A549 (cell line): ENCODE data around the gene MAPK13. TPM values are rescaled to one million over a fixed set of nuclear protein-coding genes. Genes with fewer than 3 reads are reported as not detected.

ENCODE experiments used
- ATAC-seq, 2 experiments: fragments of 200-7000 bp in 1 of 2; fragments of >200 bp in 1 of 2; cut with Nextera tagmentation in 1 of 2; cut with Tn5 transposase in 1 of 2; 3 replicates each; pipeline versions ENCODE4 v1.8.0 to v1.9.1; 2018 to 2020; ENCODE audit warnings: mild to moderate bottlenecking in 1 of 2, moderate library complexity in 1 of 2
- CTCF ChIA-PET: fragments of 300-600 bp; sonication (Branson Sonifier 250); formaldehyde crosslinking; extraction: SDS; loops from one replicate; lab custom pipeline; 2021; ENCODE audit warnings: antibody characterized with exemption, inconsistent platforms; lab: Yijun Ruan, JAX
- POLR2A ChIA-PET: fragments of 350-600 bp; formaldehyde crosslinking; extraction: SDS; loops from one replicate; lab custom pipeline; 2021; ENCODE audit warnings: antibody characterized with exemption, inconsistent platforms; lab: Yijun Ruan, JAX
- DNase-seq, 2 experiments: peaks; one replicate each; pipeline versions ENCODE4 v3.0.0 to v3.0.0-alpha.2; 2011 to 2016; ENCODE audit warnings: low read depth in 1 of 2, low spot score in 1 of 2
- FAIRE-seq: peaks from 2 replicates; lab custom pipeline; 2011; peaks lifted over from hg19 to GRCh38; lab: Jason Lieb, UNC
- H3K27ac ChIP-seq, 2 experiments: fragments of >200 bp; sonication (Bioruptor Twin); formaldehyde crosslinking; 3 replicates each; pipeline ENCODE4 v1.5.1; 2016 to 2017
- H3K4me1 ChIP-seq: fragments of >200 bp; sonication (Bioruptor Twin); formaldehyde crosslinking; 3 replicates; pipeline ENCODE4 v1.6.1; 2016
- H3K4me2 ChIP-seq: fragments of >200 bp; sonication (Bioruptor Twin); formaldehyde crosslinking; 3 replicates; pipeline ENCODE4 v1.6.1; 2016
- H3K4me3 ChIP-seq: fragments of >200 bp; sonication (Bioruptor Twin); formaldehyde crosslinking; 3 replicates; pipeline ENCODE4 v1.5.1; 2016
- H3K9me3 ChIP-seq: fragments of >200 bp; sonication (Bioruptor Twin); formaldehyde crosslinking; 3 replicates; pipeline ENCODE4 v1.6.1; 2016
- CEBPB ChIP-seq, 2 experiments: fragments of >200 bp in 1 of 2; sonication (Bioruptor Twin) in 1 of 2; formaldehyde crosslinking in 1 of 2; IDR thresholded peaks; 2 replicates each; pipeline ENCODE4 v1.6.1; 2012 to 2016
- CHD2 ChIP-seq: fragments of 150-350 bp; IDR thresholded peaks from 2 replicates; pipeline ENCODE4 v1.6.1; 2014; ENCODE audit warnings: low read length; ENCODE audit not compliant: partially characterized antibody
- CHD4 ChIP-seq: fragments of 200-600 bp; sonication (generic); IDR thresholded peaks from 2 replicates; pipeline ENCODE4 v1.6.1; 2016; ENCODE audit warnings: antibody characterized with exemption, mild to moderate bottlenecking, borderline replicate concordance
- EP300 ChIP-seq, 2 experiments: fragments of >200 bp; sonication (Bioruptor Twin); formaldehyde crosslinking; IDR thresholded peaks; 2 replicates in 1 of 2; 3 replicates in 1 of 2; pipeline ENCODE4 v1.6.1; 2016 to 2017
- FOSB ChIP-seq: fragments of 250-450 bp; sonication (Bioruptor Pico); IDR thresholded peaks from 2 replicates; pipeline ENCODE4 v1.5.0; 2020; ENCODE audit warnings: mild to moderate bottlenecking, moderate library complexity
- FOSL2 ChIP-seq, 2 experiments: fragments of 450-650 bp in 1 of 2; fragments of >200 bp in 1 of 2; sonication (Bioruptor Twin) in 1 of 2; formaldehyde crosslinking; IDR thresholded peaks; 2 replicates each; pipeline versions ENCODE4 v1.5.0 to v1.6.1; 2016 to 2020; ENCODE audit warnings: mild to moderate bottlenecking in 1 of 2, moderate library complexity in 1 of 2
- JUN ChIP-seq, 2 experiments: fragments of >200 bp; sonication (Bioruptor Twin); formaldehyde crosslinking; IDR thresholded peaks; 2 replicates in 1 of 2; 3 replicates in 1 of 2; pipeline ENCODE4 v1.6.1; 2016 to 2017
- MAZ ChIP-seq: fragments of 150-350 bp; IDR thresholded peaks from 2 replicates; pipeline ENCODE4 v1.6.1; 2014; ENCODE audit warnings: antibody characterized with exemption, low read depth, low read length, borderline replicate concordance
- NFE2L2 ChIP-seq: fragments of 150-350 bp; conservative IDR thresholded peaks from 2 replicates; pipeline ENCODE4 v1.6.1; 2014; ENCODE audit warnings: low read length
- PHF8 ChIP-seq: fragments of 200-600 bp; sonication (generic); IDR thresholded peaks from 2 replicates; pipeline ENCODE4 v1.6.1; 2016; ENCODE audit warnings: low read depth, mild to moderate bottlenecking, antibody characterized with exemption, moderate library complexity, borderline replicate concordance
- RAD21 ChIP-seq, 2 experiments: fragments of >200 bp in 1 of 2; sonication (Bioruptor Twin) in 1 of 2; formaldehyde crosslinking in 1 of 2; IDR thresholded peaks in 1 of 2; conservative IDR thresholded peaks in 1 of 2; 2 replicates in 1 of 2; 3 replicates in 1 of 2; pipeline ENCODE4 v1.6.1; 2012 to 2018; ENCODE audit warnings: inconsistent platforms in 1 of 2
- SREBF2 ChIP-seq: fragments of 450-650 bp; IDR thresholded peaks from 2 replicates; pipeline ENCODE4 v1.6.1; 2014; ENCODE audit warnings: mild to moderate bottlenecking, moderate library complexity
- ZNF302 ChIP-seq: fragments of 250-450 bp; sonication (Bioruptor Pico); IDR thresholded peaks from 2 replicates; pipeline ENCODE4 v1.9.0; 2021; ENCODE audit warnings: inconsistent platforms, mild to moderate bottlenecking, moderate library complexity
- ZSCAN20 ChIP-seq: fragments of 250-450 bp; sonication (Bioruptor Pico); IDR thresholded peaks from 2 replicates; pipeline ENCODE4 v1.8.0; 2022; ENCODE audit warnings: mild to moderate bottlenecking, moderate library complexity
- WGBS: methylation state at CpG from one replicate; pipeline ENCODE4 v1.1.6; 2017; ENCODE audit errors: missing lambda C conversion rate; 5-methylcytosine and 5-hydroxymethylcytosine counted together
- polyA plus RNA-seq, 4 experiments: library from polyadenylated mRNA; depleted of rRNA in 3 of 4; stranded (reverse); fragments of >200 nt; fragmentation: RNase III in 1 of 4; extraction: RNeasy Plus Mini Kit Qiagen cat#74134 plus additional on column Dnase treatment in 1 of 4; gene quantifications; 2 replicates in 3 of 4; 3 replicates in 1 of 4; pipeline ENCODE4 v1.2.3, GENCODE V29; 2011 to 2017
- TF ChIP-seq, protein P1 (sequence below): IDR thresholded peaks from 2 replicates; pipeline ENCODE4 v1.6.1; 2012
- TF ChIP-seq, protein P2 (sequence below): fragments of 450-650 bp; IDR thresholded peaks from 2 replicates; pipeline ENCODE4 v1.6.1; 2014; ENCODE audit warnings: antibody characterized with exemption
- TF ChIP-seq, protein P3 (sequence below): fragments of 250-450 bp; sonication (Bioruptor Pico); IDR thresholded peaks from 2 replicates; pipeline ENCODE4 v1.5.0; 2020; ENCODE audit warnings: low read depth, mild to moderate bottlenecking, moderate library complexity
- TF ChIP-seq, protein P4 (sequence below): fragments of 250-450 bp; sonication (Bioruptor Pico); IDR thresholded peaks from 2 replicates; pipeline ENCODE4 v1.5.0; 2021; ENCODE audit warnings: mild to moderate bottlenecking, moderate library complexity, borderline replicate concordance

The MAPK13 gene
- polyA plus RNA-seq, 2 of the 4 experiments (the other 2 are of a cell fraction), result 0.45 to 0.63 TPM

DNA sequence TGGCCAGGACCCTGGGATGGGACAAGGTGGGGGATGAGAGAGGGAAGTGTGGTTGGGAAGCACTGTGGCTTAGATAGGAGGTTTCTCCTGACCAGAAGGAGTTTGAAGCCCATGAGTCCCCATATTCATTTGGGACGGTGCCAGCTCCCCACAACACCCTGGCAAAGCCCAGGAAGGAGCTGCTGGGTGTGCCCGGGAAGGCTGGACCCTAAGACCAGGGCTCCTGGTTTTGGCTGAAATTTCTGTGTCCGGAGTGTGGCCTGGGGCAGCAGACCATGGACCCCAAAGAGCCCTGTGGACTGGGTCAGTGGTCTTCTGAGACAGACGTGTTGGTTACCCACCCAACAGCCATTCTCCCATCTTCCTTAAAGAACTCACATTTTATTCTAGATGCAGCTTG is 15.2 kb downstream of the MAPK13 start (continued):
- TF ChIP-seq, protein P1, sequence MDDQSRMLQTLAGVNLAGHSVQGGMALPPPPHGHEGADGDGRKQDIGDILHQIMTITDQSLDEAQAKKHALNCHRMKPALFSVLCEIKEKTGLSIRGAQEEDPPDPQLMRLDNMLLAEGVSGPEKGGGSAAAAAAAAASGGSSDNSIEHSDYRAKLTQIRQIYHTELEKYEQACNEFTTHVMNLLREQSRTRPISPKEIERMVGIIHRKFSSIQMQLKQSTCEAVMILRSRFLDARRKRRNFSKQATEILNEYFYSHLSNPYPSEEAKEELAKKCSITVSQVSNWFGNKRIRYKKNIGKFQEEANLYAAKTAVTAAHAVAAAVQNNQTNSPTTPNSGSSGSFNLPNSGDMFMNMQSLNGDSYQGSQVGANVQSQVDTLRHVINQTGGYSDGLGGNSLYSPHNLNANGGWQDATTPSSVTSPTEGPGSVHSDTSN, result no peak
- TF ChIP-seq, all 56 proteins: peak for 0

DNA sequence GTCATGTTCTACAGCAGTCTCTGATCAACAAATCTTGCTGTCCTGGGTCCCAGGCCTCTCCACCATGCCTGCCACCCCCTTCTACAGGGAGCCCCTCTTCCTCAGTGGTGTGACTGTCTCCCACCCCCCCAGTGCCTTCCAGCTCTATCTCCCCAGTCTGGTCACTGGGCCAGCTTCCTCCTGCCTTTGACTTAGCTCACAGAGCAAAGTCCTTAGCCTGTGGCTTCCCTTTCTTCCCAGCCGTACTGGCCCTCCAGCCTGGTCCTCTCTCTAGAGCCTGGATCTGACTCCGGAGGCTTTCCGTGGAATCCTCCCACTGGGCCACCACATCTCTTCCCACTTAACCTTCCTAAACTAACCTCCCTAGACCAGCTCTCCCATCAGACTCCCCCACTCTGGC is 17.0 kb downstream of the MAPK13 start:
- no peak overlapping the region for H3K4me2 ChIP-seq
- ChIA-PET CTCF (no interaction called here), POLR2A (no interaction called here)
- FAIRE-seq, result no peak
- DNase-seq, result no peak
- H3K4me3 ChIP-seq, result no peak overlapping the region
- no peaks in the 10 kb centered on the region for H3K9me3 ChIP-seq
- no peak for TF ChIP-seq SREBF2
- TF ChIP-seq, protein P2, sequence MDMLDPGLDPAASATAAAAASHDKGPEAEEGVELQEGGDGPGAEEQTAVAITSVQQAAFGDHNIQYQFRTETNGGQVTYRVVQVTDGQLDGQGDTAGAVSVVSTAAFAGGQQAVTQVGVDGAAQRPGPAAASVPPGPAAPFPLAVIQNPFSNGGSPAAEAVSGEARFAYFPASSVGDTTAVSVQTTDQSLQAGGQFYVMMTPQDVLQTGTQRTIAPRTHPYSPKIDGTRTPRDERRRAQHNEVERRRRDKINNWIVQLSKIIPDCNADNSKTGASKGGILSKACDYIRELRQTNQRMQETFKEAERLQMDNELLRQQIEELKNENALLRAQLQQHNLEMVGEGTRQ, result no peak
- no peak for TF ChIP-seq CHD4
- TF ChIP-seq FOSB (CRISPR knock-in tag), result no peak
- no peak for TF ChIP-seq CHD2
- TF ChIP-seq ZNF302 (CRISPR knock-in tag), result no peak
- TF ChIP-seq, protein P3, sequence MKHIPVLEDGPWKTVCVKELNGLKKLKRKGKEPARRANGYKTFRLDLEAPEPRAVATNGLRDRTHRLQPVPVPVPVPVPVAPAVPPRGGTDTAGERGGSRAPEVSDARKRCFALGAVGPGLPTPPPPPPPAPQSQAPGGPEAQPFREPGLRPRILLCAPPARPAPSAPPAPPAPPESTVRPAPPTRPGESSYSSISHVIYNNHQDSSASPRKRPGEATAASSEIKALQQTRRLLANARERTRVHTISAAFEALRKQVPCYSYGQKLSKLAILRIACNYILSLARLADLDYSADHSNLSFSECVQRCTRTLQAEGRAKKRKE (CRISPR knock-in tag), result no peak
- no peak for TF ChIP-seq CEBPB (IDR thresholded peaks at IDR 0.05)
- TF ChIP-seq JUN (IDR thresholded peaks at IDR 0.05), result no peak
- TF ChIP-seq EP300 (IDR thresholded peaks at IDR 0.05), result no peak
- TF ChIP-seq RAD21 (conservative IDR thresholded peaks at IDR 0.05 in 1 of 2, IDR thresholded peaks at IDR 0.05 in 1 of 2), result no peak
- TF ChIP-seq MAZ, result no peak
- TF ChIP-seq NFE2L2, result no peak
- WGBS, result 96% methylated on average over 2 of the region's 3 CpGs
- ATAC-seq, result no peak
- no peak overlapping the region for H3K27ac ChIP-seq
- no peaks in the 10 kb centered on the region for H3K4me1 ChIP-seq

DNA sequence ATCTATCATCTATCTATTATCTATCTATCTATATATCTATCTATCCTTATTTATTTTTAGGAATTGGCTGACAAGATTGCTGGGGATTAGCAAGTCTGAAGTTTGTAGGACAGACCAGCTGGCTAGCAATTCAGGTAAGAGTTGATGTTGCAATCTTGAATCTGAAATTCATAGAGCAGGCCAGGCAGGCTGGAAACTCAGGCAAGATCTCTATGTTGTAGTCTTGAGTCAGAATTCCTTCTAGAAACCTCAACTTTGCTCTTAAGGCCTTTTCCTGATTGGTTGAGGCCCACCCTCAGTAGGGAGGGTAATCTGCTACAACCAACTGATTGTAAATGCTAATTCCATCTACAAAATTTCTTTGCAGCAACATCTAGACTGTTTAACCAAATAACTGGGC is 19.2 kb downstream of the MAPK13 start:
- Histone ChIP-seq H3K27ac (no peak overlapping the region), H3K4me1 (no peaks in the 10 kb centered on the region), H3K9me3 (no peaks in the 10 kb centered on the region), H3K4me2 (no peak overlapping the region), H3K4me3 (no peak overlapping the region)
- ATAC-seq, result no peak
- TF ChIP-seq RAD21 (conservative IDR thresholded peaks at IDR 0.05 in 1 of 2, IDR thresholded peaks at IDR 0.05 in 1 of 2) (no peak), ZSCAN20 (CRISPR knock-in tag) (no peak), PHF8 (no peak), FOSL2 (IDR thresholded peaks at IDR 0.05) (no peak), FOSL2 (CRISPR knock-in tag; IDR thresholded peaks at IDR 0.05) (no peak)
- TF ChIP-seq, protein P4, sequence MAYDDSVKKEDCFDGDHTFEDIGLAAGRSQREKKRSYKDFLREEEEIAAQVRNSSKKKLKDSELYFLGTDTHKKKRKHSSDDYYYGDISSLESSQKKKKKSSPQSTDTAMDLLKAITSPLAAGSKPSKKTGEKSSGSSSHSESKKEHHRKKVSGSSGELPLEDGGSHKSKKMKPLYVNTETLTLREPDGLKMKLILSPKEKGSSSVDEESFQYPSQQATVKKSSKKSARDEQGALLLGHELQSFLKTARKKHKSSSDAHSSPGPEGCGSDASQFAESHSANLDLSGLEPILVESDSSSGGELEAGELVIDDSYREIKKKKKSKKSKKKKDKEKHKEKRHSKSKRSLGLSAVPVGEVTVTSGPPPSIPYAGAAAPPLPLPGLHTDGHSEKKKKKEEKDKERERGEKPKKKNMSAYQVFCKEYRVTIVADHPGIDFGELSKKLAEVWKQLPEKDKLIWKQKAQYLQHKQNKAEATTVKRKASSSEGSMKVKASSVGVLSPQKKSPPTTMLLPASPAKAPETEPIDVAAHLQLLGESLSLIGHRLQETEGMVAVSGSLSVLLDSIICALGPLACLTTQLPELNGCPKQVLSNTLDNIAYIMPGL (CRISPR knock-in tag), result no peak
- FAIRE-seq, result no peak
- DNase-seq, result no peak
- POLR2A ChIA-PET, result no interaction called here
- CTCF ChIA-PET, result no interaction called here
